ENCODE measurements around the gene PHACTR1.
"Not testable (repeated sequence)": the region's sequence is repeated elsewhere in the genome, so short reads cannot be mapped to it uniquely, and the experiment has no call there.

Gene PHACTR1

DNA sequence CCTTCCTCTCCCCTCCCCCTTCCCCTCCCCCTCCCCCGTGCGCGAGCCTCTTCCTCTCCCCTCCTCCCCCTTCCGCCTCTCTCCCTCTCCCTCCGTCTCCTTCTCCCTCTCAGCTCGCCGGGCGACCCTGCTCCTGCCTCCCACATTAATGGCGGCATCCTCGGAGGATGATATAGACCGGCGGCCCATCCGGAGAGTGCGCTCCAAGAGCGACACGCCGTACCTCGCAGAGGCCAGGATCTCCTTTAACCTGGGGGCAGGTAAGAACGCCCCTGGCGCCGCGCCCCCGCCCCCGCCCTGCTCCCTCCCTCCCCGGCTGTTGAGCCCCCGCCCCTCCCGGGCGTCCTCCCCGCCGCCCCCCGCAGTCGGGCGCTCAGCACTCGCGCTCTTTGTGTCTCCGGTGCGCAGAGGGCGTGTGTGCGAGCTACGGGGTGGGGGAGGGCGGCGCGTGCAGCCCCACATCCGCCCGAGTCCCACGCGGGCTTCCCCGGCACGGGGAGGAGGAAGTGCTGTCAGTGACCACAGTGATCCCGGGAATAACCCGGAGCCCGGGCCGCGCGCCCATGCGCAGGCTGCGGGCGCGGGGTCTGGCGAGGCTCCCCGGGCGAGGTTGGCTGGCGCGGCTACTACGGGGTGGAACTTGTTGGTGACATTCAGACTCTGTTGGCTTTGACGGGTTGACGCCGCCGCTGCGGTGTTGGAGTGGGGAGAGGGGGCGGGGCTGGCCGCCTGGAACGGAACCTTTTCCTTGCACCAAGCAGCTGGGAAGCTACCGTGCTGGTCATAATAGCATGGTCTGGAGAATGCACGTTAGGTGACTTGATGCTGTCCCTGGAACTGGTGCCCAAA is 33.2 kb downstream of the PHACTR1 start:
- DNase-seq = peak; percentile 31

DNA sequence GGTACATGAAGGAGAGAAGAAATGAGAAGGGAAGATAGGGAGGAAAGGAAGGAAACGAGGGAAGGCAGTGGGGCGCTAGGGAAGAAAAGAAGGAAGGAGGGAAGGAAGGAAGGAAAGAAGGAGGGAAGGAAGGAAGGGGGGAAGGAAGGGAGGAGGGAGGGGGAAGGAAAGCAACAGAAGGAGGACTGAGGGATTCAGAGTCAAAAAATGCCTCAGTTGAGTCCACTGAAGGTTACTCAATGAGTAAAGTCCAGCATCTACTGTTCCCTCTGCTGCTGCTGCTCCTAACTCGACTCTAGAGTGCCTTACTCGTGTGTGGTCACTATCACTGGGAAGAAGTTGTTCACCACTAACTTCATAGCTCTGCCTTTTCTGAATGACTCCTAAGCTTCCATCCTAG is 33.8 kb downstream of the PHACTR1 start:
- no peak for DNase-seq

DNA sequence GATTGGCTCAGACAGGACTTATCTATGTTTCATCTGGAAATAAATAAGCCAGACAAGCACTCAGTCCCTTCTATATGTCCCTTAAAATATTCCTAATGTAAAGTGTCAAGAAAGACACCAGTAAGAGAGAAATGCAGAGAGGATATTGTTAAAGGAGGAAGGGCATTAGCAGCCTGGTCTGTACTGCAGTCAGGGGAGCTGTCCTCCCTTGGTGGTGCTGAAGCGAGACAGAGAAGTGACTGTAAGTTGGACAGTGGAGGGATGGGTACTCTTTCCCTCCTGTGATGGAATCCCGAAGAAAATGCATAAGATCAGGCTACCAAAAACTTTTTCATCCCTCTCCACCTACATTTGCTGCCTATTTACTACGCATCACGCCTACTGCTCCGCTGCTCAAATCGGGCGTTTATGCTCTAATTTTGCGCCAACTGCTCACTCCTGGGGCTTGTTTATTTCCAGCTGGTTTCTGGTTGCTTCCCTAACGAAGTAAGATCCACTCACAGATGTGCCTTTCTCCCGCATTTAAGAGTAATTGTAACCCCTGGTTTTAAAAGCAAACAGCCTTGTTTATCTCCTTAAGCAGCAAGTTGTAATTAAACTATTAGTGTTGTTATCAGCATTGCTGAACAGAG is 35.2 kb downstream of the PHACTR1 start:
- DNase-seq = no peak

DNA sequence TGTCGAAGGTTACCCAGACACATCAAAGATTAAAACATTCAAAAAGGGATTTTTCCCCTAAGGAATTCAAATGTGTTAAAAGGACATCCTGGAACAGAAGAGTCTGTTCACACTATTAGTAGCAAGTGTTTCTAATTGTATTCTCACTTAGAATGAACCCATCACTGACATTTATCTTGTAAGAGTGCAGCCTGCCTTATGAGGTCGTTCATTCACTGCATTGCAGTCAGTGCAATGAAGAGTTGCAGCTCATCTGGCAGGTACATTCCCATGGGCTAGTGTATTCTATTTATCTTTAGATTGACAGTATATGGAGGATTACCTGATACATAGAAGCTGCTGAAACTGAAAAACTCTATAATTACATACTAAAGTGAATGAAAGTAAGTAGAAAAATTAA is 36.5 kb downstream of the PHACTR1 start:
- no peak for DNase-seq

DNA sequence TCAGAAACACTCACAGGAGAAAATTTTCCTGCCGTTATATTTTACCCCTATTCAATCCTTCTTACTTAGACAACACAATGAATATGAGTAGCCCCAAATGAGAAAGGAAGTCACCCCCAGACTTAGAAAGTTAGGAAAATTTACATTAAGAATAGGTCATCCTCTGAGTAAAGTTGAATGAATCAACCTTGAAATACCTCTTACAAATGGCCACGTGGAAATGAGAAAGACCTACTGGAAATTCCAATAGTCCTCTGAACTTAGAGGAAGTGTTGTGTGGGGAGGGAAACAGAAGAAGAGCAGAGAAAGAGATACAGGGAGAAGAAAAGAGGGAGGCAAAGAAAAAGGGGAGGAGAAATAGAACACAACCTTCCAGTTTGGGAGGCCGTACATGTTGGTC is 43.7 kb downstream of the PHACTR1 start:
- no peak for DNase-seq

DNA sequence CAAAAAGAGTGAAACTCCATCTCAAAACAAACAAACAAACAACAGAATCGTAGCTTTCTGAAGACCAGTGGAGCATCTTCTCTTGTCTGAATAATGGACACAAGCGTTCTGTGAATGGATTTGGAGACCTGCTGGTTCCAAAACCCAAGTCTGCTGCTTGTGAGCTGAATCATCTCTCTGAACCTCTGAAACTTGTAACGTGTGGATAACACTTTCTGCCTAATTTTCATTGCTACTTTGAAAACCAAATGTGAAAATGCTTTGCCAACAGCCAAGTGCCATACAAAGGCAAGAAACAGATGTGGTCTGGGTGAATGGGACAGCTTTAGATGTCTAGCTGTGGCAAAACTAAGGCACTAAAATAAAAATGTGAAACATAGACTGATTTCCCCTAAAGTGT is 44.3 kb downstream of the PHACTR1 start:
- no peak for DNase-seq

DNA sequence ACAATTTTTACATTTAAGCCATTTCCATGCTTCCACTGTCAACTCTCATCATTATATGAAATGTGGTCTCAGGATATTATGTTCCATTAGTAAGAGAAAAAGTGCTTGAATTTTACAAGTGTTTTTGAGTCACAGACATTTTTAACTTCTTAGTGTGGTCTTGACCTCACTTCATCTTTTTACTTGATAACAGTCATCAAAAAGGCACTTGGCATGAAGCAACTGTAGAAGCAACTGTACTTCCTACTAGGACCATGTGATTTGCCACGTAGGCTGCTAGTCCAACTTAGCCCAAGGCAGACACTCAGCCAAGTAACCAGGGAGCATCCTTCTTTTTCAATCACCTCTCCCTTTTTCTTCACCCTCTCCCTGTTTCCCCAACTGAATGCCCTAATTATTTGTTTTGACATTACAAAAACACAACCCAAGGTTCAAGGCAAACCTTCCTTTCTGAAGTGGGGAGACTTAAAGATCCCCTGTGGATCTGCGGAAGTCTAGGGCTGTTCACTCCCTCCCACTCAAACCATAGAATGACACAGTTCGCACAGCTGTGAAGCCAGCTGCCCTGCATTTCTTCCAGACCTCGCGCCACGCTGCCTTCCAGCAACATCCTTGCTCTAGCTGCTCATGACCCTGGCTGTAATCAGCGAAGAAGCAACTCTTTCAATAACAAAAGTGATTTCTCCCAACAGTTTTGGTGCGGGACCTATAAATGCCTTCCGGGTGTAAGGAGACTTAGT is 45.0 kb downstream of the PHACTR1 start:
- DNase-seq = no peak

DNA sequence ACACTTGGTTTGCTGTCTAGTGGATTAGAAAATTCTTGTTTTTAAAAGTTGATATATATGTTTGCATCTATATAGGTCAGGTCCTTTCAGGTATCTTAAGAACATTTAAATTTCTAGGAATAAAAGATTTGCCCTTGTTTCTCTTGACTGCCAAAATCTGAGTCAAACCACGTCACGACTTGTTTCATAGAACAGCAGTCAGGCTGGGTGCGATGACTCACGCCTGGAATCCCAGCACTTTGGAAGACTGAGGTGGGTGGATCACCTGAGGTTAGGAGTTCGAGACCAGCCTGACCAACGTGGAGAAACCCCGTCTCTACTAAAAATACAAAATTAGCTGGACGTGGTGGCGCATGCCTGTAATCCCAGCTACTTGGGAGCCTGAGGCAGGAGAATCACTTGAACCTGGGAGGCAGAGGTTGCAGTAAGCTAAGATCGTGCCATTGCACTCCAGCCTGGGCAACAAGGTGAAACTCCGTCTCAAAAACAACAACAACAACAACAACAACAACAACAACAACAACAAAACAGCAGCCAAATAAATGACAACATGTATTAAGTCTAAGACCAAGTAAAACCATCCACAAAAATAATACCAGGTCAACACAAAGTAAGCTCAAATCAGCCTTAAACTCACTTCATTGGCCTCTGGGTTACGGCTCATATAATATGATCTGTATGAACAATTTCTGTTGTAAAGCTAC is 46.3 kb downstream of the PHACTR1 start:
- DNase-seq = not testable (repeated sequence)

DNA sequence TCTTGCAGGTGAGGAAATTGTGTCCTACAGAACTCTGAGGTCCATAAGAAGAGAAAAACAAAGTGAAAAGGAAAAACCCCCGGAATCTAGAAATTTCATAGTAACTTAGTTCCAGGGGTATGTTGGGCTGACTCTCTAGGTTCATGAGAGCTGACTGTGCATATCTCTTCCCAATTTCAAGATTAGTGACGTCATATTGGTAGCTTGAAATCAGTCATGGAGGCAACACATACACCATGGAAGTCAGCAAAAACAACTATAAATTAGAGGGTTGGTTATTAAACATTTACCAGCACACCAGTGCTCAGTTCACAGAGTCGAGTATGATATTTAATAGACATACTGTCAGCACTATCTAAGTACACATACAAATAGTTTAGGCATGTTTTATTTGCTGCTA is 49.8 kb downstream of the PHACTR1 start:
- DNase-seq = no peak

DNA sequence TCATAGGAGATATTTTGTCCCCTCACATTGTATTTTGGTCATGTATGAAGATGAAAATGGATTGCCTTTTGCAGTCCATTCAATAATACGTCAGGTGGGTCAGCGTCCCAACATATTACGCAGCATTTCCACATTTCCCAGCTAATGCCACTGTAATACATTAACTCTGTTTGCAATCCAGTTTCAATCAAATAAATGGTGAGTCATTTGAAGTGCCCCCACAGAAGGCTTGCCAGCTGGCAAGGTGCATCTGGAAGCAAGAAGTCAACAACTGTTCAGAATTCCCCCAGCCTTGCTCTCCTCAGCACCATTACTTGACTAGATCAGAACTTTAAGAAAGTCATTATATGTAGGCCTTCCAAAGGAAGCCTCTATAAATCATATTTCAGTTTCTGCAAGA is 50.4 kb downstream of the PHACTR1 start:
- DNase-seq = no peak

DNA sequence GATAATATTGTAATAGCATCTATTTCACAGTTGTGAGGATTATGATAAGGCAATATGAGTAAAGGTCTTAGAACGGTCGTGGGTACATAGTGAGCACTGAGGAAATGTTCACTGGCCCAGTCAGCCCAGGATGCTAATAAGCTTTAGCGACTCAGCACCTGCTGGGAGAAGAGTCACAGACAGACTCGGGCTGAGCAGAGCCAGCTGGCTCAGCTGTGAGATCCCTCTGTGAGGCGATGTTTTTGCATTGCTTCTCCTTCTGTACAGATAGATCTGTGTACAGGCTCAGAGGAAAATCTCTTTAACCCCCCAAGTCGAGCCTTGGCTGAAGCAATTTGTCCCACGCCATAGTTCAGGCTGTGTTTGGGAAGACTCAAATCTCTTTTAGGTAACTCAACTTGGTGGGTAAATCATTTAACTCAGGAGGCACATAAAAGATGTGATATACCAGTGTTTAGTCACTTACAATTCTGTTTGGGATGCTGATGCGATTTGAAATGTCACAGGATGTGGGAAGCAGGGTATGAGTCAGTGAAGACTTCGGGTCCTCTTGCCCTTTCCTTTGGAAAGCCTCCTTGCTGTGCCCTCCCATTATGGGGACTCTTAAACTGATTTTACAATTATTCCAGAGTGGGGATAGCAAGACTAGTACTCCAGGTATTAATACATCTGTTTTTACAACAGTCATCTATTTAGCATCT is 53.1 kb downstream of the PHACTR1 start:
- DNase-seq = no peak

DNA sequence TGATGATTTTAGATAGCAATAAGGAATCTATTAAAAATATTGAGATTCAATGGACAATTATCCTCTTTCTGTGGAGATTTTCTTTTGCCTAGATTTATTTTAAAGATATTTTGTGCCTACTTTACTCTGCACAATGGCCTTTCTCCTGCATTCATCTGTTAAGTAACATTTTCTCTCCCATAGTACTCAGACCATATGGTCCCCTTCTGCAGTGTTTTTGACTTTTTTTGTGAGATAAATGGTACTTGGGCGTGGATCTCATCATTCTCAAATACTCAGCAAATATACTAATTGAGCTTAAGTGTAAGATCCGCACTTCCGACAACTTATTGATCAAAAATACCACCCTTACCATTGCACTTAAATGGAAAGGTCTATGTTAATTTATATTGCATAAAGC is 55.8 kb downstream of the PHACTR1 start:
- DNase-seq = no peak

DNA sequence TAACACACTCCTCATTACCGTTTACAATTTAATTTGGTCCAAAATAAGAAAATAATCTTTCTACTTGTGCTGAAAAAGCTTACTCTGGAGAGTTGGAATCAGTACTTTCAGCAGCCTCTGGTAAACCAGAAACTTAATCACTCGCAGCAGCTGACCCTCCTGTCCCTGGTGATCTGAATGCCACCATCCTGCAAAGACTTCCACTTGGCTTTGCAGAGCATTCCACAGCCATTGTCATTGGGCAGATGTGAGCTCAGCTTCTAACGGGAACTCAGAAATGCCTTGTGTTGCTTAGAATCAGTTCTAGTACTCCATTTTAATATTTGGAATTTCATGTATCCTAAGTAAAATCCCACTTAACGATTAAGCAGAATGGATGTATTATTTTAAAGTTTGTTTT is 59.7 kb downstream of the PHACTR1 start:
- DNase-seq = no peak

DNA sequence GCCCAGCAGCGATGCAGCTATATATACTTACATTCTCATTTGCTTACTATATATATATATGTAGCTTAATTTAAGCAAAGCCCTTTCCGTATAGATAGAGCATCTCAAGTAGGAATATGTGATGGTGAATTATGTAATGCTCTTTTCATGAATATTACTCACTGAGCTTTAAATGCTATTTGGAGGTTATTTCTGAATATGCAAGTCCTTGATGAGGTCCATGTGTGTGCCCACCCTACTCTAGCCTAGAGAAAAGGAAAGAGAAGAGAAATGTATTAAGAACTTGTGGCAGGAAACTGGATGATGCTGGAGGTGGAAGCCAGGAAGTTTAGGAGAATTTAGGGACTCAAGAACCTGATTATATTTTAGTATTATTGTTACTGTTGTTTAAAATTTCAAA is 63.2 kb downstream of the PHACTR1 start:
- DNase-seq = no peak

DNA sequence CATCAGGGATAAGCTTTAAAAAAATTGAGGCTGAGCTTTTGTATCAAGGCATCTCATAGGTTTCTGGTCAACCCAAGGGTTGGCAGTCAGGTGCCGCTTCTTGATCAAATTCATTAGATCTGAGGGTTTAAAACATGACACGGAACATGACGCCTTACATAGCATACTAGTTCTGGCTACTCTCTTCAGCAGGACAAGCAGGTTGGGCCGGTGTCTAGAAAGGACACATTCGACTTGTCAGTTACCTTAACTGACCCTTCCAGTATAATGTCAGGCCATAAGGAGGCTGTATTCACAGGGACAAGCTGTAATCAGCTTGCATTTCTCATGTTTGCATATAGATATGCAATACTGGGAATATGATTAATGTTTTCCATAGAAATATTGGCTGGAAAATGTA is 65.6 kb downstream of the PHACTR1 start:
- DNase-seq = no peak

DNA sequence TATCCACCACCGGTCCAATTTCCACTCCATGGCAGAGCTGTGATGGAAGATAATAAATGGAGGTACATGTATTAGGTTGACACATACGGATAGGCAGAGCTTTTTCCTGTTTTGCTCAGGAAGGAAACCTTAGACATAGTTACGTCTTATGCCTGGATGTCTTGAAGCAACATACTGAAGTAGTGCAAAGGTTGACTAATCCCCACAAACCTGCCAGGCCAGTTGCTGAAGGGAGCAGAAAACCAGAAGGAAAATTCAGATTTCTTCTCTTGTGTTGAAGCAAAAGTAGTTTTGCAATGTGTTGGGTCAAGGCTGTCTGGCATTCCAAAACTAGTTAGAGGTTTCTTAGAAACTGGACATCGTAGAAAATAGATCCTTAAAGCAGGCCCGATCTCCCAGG is 68.7 kb downstream of the PHACTR1 start:
- no peak for DNase-seq

DNA sequence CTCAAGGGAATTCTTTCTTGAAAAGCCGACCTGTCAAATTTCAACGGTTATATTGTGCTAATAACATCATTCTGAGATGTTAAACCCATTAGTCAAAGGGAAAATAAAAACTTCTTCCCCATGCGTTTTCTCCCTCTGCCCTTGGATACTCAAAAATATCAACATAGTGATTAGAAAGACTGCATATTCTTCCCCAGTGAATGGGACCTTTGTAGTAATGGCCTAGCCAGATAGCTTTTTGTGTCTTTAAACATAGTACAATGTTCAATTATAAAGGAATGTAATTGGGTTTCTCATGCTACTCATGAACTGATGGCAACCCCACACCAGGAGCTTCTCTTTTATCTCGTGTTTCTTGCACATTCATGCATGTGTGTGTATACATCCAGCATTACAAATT is 69.4 kb downstream of the PHACTR1 start:
- no peak for DNase-seq

DNA sequence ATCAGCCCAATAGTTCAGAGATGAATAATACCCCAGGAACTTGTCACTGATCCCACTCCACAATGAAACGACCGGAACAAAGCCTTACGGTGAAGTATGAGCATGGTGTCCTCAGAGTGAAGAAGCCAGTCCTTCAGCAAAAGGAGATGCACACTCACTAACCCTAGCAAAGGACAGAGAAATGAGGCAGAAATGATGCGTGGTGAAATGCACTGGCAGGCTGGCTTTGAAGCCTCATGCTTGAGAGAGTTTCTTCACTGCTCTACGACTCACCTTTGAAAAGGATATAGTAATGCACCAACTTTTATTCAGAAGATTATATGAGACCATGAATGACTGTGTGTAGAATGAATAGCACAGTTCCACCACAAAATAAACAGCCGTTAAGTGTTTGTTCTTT is 74.8 kb downstream of the PHACTR1 start:
- DNase-seq = no peak

DNA sequence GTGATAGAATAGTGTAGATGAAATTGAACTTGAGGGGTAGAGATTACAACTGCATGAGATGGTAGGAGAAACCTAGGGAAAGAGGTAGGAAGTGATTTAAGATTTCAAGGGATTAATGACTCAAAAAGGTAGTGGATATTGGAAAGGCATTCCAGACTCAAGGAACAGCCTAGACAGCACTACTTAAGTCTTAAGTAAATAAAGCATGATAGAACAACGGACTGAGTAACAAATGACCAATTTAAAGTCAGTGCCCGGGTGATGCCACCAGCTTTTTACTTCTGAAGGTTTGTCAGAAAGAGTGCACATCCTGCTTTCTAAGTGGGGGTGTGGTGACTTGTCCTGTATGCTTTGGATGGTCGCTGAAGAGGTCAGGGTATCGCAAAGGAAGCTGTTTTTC is 81.8 kb downstream of the PHACTR1 start:
- DNase-seq = no peak

DNA sequence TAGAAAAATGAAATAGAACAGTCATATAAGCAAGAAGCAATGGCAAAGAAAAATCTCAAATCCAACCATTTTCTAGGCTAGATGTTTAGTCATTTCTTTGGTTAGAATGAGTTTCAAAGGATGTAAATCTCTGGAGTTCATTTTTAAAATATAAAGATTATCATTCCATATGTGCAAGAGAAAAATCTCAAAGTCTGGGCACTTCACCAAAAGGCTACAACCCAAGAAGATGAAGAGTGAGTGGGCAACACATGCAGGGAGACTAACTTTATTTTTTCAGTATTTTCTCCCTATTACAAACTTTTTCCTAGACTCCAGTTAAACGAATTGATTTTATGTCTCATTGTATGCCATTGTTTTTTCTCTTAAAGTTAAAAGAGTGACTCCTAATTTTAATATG is 83.6 kb downstream of the PHACTR1 start:
- no peak for DNase-seq

DNA sequence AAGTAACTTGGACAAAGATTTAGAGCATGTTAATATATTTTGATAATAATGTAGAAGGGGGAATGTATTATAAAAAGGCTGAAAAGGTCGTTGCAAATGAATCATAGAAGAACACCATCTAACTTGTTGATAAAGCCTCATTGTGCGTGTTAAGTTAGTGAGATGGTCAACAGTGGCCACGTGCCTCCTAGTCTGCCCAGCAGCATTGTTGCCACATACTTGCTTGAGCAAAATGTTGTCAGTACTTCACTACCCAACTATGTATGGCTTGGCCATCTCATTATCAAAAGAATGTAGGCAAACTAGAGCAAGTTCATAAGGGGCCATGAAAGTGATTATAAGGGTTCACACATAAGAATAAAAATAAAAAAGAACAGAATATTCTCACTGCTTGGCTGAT is 84.6 kb downstream of the PHACTR1 start:
- DNase-seq = no peak

DNA sequence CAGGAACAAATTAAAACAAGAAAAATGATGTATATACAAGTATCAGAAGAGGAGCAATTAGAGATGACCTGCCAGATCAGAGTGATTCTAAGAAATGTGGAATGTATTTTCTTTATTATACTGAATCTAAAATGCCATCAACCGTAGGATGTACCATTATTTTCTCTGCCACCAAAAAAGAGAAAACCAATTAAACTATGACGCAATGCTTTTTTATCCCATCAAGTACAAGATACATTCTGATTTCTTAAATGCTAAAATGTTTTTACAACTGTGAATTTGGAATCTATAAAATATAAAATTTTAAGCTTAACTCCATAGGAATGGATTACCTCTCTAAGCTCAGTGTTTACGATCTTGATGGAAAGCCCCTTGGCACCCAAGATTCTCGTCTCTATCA is 85.9 kb downstream of the PHACTR1 start:
- DNase-seq = no peak

DNA sequence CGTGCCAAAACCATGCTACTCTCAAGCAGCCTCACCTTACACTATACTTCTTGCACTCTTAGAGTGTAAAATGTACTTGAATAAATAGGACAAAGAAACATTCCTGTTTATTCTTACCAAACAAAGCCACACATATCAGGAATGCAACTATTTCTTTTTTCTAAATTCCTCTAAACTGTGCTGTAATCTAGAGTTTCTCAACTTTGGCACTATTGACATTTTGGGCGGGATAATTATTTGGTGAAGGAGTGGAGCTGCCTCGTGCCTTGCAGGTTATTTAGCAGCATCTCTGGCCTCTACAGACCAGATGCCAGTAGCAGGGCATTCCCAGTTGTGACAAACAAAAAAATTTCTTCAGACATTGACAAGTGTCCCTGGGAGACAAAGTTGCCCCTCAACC is 86.9 kb downstream of the PHACTR1 start:
- DNase-seq = no peak

All from NCI-H510A treated with DMSO at 0.1 percent for 48 hours (cell line).